GM21423 (cell line): ENCODE data around the gene HAVCR1.
A peak's percentile ranks its signal among the peaks of the same experiment; 100 is the strongest.
"Not testable (repeated sequence)": the region's sequence is repeated elsewhere in the genome, so short reads cannot be mapped to it uniquely, and the experiment has no call there.

Source experiments
- ATAC-seq: cut with Tn5 transposase; IDR thresholded peaks from one replicate; pipeline ENCODE4 v1.9.1; 2021; ENCODE audit warnings: mild to moderate bottlenecking, moderate library complexity; ENCODE audit not compliant: unreplicated experiment

The HAVCR1 gene

DNA sequence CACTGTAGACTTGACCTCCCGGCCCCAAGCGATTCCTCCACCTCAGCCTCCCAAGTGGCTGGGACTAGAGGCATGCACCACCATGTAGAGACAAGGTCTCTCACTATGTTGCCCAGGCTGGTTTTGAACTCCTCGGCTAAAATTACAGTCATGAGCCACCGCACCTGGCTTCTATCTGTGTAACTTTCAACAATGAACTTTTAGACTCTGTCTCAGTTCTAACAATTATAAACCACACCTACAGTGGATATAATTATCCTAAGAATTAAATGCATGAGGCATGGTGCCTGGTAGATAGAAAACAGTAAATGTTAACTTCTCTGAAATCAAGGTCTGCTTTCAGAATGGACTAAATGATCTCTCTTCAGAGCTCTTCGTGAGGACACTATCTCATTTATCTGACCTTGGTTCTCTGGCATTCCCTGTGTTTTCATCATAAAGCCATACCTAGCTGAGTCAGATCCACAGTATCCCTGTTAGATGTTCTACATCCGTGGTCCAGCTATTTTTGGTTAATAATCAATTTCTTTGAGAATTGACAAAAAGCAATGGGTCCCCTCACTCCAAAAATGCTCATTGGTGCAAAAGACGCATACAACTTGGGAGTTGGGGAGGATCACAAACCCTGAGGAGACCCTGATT, 7.2 kb downstream of the HAVCR1 start:
- ATAC-seq = no peak

DNA sequence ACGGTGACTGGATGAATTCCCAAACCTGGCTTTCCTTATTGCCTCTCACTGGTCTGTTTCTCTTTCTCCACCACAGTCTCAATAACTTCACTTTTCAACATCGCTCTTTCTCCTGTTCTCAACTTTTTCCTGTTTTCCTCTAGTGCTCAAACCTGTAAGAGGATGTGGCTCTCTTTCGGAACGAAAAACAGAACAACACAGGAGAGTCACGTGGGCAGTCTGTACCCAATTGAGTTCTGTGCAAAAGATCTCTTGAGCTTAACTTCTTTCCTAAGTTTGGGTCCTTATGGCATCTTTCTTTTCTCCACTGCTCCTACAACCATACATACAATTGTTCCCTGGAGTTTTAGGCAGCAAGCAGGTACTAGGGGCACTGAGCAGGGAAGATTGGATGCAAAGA, 8.9 kb downstream of the HAVCR1 start:
- peak; percentile 48 for ATAC-seq

DNA sequence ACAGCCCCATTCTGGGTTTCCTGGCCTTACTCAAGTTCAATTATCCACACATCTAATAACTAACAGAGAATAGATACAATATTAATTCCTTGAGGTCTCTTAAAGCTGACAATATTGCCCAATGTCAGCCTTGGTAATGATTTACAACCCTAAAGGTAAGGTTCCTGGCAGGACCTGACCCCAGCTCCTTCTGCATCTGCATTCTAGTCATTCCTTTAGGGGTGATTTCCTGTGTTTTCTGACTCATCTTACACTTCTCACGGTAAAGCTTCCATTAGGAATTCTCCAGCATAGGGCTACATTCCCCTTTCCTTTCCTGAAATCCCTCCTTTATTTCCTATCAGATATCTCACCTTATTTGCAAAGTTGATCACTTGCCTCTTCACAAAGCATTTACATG, 9.3 kb downstream of the HAVCR1 start:
- no peak for ATAC-seq

DNA sequence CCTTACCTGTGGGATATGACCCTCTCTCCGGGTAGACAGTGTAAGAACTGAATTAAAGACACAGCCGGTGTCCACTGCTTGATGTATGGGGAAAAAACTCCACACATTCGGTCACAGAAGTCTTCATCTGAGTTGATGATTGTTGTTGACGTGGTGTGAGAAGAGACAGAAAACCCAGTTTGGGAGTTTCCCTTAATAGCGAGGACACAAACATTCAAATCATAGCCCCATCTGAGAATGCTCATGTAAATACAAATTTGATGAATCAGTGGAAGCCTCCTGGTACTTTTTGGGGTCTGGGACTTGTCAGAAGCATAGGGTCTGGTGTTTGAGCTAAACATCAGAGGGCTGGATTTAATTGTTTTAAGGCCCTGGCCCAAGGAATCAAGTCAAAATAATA, 11.0 kb downstream of the HAVCR1 start:
- ATAC-seq = peak; percentile 44

DNA sequence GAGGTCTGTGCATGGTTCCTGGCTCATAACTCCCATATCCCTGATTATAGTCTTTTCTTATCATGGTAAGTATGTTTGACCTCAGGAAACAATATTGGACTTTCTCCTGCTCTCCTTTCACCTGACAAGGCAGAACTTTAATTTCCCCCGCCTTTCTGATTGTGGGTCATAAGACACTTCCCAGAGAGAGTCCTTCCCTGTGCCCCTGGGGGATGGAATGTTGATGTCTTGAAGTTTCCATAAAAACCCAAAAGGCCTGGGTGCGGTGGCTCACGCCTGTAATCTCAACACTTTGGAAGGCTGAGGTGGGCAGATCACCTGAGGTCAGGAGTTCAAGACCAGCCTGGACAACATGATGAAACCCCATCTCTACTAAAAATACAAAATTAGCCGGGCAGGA, 11.9 kb downstream of the HAVCR1 start:
- ATAC-seq = not testable (repeated sequence)

DNA sequence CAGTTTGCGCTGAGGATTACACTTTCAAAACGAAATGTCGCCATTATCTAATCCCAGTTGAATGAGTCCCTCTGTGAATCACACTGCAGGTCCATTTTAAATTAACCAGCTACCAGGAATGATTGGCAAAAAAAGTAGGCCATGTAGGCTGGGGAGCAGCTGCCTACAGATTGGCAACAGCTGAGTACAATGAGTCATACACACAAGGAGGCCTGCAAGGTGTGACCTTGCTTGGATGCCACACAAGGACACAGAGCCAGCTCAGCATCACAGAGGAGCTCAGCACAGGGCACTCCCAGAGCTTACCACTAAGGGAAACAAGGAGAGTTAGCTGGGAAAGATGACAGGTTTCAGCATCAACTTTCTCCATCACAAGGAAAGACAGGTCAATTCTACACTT, 12.9 kb downstream of the HAVCR1 start:
- ATAC-seq = no peak

DNA sequence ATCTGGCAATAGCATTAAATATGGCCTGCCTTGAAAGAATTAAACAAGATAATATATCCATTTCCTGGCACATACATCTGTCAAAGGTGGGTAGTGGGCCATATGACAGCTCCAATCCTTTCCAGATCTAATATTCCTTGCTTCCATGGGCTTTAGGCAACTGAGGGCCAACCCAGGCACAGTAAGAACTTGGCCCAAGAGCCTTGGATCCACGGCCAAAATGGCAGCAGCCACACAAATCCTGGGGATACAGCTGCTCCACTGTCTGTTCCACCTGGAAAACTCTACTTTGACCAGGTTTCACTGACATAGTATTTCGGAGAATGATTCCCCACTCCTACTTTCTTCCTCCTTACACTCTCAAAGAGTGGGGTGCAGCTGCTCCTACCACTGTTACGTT, 13.3 kb downstream of the HAVCR1 start:
- no peak for ATAC-seq

DNA sequence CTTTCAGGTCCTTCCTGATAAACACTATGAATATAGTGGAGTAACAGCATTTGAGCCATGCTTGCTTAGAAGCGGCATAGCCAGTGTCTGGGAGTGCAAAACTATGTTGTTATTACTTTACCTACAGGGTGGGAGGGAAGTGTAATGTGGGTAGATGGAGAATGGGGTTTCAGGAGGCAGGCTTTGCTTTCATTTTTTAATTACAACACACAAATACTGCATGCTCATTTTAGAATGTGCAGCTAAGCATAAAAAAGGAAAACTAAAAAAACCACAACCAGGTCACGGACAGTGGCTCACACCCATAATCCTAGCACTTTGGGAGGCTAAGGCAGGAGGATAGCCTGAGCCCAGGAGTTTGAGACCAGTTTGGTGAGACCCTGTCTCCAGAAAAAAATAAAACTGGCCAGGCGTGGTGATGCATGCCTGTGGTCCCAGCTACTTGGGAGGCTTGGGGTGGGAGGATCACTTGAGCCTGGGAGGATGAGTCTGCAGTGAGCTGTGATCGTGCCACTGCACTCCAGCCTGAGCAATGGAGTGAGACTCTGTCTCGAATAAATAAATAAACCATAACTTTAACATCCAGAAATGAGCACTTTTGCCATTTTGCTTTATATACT, 20.2 kb downstream of the HAVCR1 start:
- ATAC-seq = peak; percentile 42

DNA sequence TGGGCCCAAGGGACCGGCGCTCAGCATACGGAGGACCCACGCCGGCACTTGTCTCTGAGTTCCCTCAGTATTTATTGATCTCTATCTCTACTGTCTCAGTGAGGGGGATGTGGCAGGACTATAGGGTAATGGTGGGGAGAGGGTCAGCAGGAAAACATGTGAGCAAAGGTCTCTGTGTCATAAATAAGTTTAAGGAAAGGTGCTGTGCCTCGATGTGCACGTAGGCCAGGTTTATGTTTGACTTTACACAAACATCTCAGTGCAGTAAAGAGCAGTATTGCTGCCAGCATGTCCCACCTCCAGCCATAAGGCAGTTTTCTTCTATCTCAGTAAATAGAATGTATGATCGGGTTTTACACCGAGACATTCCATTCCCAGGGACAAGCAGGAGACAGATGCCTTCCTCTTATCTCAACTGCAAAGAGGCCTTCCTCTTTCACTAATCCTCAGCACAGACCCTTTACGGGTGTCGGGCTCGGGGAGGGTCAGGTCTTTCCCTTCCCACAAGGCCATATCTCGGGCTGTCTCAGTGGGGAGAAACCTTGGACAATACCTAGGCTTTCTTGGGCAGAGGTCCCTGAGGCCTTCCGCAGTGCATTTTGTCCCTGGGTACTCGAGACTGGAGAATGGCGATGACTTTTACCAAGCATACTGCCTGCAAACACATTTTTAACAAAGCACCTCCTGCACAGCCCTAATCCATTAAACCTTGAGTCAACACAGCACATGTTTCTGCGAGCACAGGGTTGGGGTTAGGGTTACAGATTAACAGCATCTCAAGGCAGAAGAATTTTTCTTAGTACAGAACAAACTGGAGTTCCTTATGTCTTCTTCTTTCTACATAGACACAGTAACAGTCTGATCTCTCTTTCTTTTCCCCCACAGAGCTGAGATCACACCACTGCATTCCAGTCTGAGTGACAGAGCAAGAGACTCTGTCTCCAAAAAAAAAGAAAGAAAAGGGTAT, 24.5 kb downstream of the HAVCR1 start:
- not testable (repeated sequence) for ATAC-seq

DNA sequence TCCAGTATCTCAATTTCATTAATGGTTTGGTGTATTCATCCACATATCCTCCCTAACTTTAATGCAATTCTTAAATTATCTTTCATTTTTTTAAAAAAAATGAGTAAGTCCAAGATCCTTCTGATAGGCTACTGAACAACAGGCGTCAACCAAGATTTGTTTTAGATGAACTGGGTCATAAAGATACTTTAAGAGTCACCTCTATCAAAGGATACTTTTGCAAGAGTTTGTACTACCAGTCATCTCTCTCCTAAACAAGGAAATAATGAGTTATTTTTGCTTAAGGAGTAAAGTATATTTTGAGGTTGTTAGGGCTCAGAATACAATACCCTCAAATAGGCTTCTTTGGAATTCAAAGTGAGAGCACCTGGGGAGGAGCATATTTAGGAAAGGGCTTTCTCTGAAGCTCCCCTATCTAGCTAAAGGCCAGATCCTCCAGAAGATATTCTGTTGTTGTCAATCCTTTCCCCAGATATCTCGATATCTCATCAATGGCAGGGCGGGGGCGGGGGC, 25.8 kb downstream of the HAVCR1 start:
- ATAC-seq = no peak

DNA sequence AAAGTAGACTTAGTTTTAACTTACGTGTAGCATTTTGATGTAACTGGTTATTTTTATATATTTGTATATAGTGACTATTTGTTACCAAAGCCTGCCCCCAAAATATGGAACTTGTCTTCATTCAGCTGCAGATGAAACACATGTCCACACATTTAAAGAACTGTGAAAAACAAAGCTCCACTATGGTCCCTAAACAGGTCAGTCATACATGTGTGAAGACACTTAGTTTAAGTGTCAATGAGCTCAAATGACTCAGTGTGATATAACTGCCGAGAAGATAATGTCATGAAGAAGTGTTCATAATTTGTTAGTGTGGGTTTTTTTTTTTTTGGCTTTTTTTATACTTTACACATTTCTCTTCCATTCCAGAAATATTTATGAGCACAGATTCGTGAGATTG, 28.2 kb downstream of the HAVCR1 start:
- ATAC-seq = no peak

DNA sequence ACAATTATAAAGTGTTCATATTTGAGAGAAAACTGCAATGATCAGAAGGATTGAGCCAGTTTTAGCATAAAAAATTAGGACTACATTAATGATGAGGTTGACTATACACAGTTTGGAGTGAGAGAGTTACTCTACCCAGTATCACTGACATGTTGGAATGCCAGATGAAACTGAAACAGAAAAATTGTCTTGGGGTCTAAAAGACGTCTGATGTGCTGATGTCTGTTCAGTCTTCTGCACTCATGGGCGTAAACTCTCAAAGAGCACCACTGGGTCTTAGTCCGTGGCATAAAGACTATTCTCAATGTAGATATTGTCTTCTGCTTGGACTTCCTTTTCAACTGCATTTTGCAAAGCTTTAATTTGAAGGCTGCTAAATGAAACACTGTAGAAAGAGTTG, 29.5 kb downstream of the HAVCR1 start:
- ATAC-seq = peak; percentile 27

DNA sequence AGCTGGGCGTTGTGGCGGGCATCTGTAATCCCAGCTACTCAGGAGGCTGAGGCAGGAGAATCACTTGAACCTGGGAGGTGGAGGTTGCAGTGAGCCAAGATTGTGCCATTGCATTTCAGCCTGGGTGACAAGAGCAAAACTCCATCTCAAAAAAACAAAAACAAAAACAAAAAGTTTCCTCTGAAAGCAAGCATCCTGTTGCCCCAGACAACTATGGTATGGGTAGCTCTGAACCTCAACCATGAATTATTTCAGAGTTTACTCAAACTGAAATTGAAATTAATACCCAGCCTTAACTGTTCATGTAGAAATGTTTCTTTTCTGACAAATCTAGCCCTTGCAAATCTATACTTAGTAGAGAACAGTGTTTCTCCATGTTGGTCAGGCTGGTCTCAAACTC, 31.3 kb downstream of the HAVCR1 start:
- ATAC-seq = peak; percentile 82

DNA sequence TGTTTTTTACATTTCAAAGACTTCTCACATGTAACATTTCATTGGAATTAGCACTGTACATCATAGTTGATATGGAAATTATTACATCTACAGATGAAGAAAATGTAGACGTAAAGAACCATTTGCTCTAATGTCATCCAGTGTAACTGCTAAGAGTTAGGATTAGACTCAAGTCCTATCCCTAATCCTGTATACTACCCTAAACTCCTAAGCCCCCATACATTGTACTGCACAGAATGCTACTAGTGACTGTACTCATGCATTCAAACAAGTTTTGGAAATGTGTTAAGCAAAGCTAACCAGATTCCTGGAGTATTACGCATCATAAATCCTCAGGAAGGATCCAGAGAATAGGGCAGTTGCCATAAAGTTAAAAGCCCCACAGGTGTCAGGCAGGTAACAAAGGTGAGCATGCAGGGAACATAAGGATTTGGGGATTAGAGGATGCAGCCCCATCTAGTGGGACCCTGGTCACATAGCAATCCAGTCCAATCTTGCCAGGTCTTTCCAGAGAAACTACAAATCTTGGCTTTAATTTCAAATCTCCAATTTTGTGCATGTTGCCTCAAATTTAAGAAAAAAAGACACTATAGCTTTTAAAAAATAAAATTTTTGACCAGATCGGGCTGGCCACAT, 32.0 kb downstream of the HAVCR1 start:
- ATAC-seq = no peak

DNA sequence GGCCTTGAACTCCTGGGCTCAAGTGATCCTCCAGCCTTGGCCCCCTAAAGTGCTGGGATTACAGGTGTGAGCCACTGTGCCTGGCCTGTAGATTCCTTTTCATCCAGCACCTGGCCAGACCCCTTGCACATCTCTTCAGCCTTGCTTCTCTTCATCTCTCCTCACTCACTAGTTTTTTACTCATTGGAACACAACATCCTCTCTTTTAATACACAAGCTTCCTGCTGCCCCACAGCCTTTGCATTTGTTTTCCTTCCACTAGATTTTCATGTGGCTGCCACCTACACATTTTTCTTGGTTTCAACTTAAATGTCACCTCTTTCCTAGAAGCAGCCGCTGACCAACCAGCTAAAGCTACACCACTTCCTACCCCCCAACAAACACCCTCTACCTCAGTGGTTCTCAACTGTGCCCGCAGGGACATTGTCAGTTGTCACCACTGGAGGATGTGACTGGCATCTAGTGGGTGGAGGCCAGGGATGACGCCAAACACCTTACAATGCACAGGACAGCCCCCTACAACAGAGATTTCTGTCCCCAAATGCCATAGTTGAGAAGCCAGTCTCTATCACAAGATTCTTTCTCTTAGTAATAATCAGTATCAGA, 33.7 kb downstream of the HAVCR1 start:
- peak; percentile 55 for ATAC-seq

DNA sequence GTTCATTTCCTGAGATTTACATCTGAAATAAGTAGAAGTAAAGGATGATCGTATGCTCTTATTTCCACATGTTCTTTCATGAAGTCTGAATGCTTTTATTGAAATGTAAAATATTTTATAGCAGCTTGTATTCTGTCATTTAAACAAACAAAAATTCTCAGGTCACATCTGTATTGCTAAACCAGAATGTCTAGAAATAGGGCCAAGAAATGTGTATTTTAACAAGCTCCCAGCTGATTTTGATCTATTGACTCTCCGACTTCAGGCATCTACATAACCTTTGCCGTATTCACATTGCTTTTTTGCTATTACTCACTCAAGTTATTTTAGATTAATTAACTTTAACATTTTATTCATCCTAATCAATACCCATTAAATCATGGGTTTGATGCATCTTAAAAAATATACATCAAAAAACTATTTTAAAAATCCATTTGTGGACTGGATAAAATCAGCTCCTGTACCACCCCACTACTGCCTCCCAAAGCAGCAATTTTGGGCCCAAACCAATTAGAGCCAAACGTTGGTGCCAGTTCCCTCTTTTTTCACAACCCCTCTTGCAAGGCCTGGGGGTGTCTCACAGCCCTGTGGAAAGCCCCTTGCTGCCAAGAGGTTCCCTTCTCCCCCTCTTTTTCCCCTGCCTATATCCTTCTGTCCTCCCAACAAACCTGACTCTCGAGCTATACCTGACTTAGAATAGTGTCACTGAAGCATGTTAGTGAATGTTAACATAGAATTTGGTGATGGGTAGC, 34.5 kb downstream of the HAVCR1 start:
- ATAC-seq = no peak

DNA sequence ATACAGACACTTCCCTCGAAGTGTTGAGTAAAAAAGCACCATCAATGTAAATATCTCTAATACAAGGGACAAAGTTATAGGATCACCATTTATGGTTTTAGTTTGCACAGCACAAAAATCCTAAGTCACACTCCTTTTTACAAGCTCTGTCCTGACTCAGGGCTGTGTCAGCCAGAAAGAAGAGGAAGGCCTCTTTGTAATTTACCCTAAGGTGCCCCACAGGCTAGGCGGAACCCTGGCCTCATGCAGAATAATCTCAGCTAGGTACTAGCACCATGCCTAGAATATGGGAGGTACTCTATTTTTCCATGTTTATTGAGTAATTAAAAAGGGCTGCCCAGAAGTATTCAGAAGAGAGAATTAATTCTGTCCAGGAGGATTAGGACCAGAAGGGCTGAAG, 36.9 kb downstream of the HAVCR1 start:
- no peak for ATAC-seq

DNA sequence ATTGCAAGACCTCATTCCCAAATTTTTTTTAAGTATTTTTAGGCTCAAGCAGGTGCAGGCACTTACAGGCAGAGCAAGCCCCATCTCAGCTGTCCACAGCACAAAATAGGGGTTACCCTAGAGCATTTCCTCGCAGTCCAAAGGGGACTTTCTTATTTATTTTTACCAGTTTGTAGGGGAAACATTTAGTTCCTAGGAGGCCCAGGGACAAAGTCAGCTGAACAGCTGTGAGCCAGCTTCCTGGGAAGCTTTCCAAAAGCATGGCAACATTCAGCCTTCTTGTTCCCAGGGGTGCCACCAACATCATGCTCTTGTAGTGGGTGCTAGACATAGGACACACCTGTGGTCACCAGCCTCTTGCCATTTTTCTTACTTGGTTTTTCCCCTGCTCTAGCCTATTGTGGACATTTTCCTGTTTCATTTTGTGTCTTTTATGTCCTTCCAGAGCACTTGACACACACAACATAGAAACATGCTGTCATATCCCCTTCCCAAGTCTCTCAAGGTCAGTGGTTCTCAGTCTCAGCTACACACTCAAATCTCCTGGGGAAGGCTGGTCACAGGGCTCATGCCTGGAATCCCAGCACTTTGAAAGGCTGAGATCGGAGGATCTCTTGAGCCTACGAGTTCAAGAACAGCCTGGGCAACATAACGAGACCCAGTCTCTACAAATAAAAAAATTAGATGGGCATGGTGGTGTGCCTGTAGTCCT, 38.2 kb downstream of the HAVCR1 start:
- ATAC-seq = no peak

DNA sequence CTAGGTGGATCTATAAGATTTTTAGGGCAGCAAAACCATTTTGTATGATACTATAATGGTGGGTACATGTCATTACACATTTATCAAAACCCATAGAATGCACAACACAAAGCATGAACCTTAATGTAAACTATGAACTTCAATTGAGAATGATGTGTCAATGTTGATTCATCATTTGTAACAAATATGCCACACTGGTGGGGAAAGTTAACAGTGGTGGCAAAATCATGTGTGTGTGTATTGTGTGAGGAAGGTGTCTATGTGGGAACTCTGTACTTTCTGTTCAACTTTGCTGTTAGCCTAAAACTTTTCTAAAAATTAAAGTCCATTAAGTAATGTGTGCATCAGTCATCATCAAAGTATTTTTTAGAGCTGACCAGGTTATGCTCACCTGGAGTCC, 38.9 kb downstream of the HAVCR1 start:
- no peak for ATAC-seq
